22Rv1 (cell line): ENCODE measurements around the gene DLD.

ENCODE experiments used
- ZFX ChIP-seq: fragments of 450-650 bp; IDR thresholded peaks from 2 replicates; pipeline ENCODE4 v1.6.1; 2017; ENCODE audit warnings: antibody characterized with exemption, borderline replicate concordance
- TF ChIP-seq, protein P1 (sequence below): fragments of 450-650 bp; IDR thresholded peaks from 2 replicates; pipeline ENCODE4 v1.5.1; 2017; ENCODE audit warnings: mild to moderate bottlenecking

- TF ChIP-seq, protein P1, sequence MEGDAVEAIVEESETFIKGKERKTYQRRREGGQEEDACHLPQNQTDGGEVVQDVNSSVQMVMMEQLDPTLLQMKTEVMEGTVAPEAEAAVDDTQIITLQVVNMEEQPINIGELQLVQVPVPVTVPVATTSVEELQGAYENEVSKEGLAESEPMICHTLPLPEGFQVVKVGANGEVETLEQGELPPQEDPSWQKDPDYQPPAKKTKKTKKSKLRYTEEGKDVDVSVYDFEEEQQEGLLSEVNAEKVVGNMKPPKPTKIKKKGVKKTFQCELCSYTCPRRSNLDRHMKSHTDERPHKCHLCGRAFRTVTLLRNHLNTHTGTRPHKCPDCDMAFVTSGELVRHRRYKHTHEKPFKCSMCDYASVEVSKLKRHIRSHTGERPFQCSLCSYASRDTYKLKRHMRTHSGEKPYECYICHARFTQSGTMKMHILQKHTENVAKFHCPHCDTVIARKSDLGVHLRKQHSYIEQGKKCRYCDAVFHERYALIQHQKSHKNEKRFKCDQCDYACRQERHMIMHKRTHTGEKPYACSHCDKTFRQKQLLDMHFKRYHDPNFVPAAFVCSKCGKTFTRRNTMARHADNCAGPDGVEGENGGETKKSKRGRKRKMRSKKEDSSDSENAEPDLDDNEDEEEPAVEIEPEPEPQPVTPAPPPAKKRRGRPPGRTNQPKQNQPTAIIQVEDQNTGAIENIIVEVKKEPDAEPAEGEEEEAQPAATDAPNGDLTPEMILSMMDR, result no peak
- no peak for TF ChIP-seq ZFX
These were observed 44.7 kb upstream of the DLD start for GRCh38 chr7:107846324-107846723.
